HG02642 (cell line): ENCODE results near the gene MDP1.

ENCODE experiments used
- ATAC-seq: cut with Tn5 transposase; IDR thresholded peaks from one replicate; pipeline ENCODE4 v1.9.1; 2021; ENCODE audit warnings: mild to moderate bottlenecking; ENCODE audit not compliant: unreplicated experiment, poor library complexity

Gene MDP1

GRCh38 chr14:24164518-24164991 lies 51.3 kb downstream of the MDP1 start:
- ATAC-seq, result no peak
